HG03571 (cell line): ENCODE data around the gene PAPOLB.

Experiments
- ATAC-seq: cut with Tn5 transposase; IDR thresholded peaks from one replicate; pipeline ENCODE4 v1.9.1; 2021; ENCODE audit not compliant: unreplicated experiment

The PAPOLB gene

DNA sequence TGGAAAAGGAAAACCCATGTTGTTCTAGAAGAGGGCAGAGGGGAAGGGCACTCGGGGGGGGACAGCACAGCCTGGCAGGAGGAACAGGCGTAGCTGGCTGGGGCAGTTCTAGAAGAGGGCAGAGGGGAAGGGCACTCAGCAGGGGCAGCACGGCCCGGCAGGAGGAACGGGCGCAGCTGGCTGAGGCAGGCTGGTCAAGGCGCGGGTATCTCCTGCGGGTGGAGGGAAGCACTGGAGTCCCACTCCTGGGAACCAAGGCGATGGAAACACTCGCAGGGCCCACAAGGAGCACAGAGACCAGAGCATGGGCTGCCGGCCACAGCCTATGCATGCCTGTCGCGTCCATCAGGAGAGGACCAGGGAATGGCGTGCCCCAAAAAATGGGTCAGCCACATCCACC, 36.7 kb downstream of the PAPOLB start:
- ATAC-seq: no peak

DNA sequence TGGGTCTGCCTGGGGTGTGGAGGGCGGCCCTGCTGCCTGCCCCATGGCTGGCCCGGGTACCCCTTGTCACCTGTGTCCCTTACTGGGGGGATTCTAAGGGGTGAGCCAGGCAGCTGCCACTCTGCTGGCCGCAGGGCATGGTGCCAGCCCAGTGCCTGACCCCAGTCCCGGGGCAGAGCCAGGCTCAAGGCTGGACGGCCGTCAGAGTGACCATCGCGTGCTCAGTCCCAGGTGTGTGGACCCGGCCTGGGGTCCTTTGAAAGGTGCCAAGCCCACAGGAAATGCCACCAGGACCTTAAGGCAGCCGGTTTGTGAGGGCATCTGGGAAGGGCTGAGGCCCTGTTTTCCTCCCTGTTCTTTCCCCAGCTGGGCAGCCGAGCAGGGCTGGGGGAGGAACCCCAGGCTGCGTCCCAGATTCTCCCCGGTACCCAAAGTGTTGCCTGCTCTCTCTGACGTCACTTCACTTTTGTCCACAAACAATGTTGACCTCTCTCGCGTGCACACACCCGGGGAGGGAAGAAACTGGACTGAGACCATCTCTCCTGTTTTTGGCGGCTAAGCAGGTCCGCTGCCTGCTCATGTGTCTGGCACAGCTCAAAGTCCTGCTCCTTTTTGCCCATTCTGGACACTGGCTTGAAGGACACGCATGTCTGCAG, 37.6 kb downstream of the PAPOLB start:
- no peak for ATAC-seq

DNA sequence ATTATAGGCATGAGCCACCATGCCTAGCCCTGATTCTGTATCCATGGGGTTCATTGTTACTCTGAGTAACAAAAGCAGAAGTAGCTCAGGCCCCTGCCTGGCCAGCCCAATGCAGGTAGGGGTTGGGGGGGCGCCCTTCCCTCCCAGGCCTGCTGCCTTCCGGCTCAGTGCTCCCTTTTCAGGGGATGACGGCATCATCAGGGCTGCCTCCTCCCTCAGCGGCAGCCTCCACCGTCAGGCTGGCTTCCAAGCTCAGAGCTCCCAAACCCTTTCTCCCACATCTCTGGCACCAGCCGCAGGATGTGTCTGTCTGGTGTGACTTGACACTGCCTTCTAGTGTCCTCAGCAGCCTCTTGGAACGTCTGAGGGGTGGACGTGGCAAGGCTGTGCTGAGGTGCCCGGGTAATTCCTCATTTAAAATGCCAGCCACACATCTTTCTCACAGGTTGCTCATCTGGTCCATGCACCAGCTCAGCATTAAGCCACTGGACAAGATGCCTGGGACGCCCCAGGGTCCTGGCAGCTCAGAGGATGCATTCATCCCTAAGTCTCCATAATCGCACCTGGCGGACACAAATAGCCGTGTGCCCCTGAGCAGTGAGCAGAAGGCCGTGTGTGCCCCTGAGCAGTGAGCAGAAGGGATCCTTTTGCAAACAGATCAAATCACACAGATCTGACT, 38.2 kb downstream of the PAPOLB start:
- ATAC-seq: no peak

DNA sequence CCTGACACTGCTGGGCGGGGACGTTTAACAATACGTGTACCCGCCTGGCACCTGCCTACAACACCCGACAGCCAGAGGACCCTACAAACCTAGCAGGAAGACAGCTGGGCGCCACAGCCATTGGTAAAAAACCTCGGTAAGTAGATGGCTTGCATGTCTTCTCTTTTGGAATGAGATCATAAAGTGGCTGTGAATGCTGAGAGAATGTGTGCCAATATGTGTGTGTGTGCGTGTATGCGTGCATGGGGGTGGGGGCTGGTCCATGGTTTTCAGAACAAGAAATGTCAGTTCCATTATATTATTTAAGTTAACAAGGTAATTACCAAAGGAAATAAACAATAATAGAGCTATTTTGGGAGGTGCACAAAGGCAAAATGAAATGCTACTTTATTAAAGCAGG, 39.2 kb downstream of the PAPOLB start:
- no peak for ATAC-seq

DNA sequence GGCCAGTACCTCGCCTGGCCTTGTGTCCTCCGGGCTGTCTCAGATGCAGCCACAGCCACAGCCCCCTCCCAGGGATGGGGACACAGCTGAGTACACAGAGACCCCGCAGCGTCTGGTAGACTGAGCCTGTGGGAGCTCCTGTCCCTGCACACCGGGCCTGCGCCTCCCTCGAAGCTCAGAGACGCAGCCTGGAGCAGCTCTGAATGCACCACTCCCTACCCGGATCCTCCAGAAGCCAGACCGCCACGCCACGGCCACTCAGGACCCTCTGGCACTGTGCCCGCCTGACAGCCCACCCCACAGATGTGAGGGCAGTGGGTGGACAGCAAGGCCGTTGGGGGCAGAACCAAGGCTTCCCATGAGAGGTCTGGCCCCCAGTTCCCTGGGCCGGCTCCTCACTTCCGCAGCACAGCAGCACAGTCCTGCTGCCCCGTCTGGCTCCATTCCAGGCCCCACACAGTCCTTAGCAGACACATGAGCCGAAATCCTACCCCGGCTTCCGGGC, 40.8 kb downstream of the PAPOLB start:
- ATAC-seq: no peak

DNA sequence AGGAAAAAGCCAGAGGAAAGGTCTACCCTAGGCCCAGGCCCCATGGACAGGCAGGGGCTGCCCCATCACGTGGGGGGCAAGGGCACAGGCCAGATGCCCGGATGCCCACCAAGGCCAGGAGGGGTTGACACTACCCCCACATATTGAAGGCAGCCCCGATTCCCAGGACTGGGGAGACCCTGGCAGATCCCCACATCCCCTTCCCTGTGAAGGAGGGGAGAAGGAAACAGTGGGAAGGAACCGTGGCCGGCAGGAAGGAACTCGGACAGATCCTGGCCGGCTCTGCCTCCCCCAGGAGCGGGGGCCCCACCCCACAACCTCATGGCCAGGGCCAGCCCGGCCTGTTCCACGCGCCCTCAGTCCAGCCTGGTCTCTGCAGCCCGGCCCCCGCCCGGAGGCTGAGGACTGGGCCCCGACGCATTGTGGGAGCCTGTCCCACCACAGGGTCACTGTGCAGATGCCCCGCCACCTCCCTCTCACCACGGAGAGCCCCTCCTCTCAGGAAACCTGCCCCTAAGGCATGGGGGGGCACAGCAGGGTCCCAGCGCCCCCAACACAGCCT, 41.3 kb downstream of the PAPOLB start:
- no peak for ATAC-seq

DNA sequence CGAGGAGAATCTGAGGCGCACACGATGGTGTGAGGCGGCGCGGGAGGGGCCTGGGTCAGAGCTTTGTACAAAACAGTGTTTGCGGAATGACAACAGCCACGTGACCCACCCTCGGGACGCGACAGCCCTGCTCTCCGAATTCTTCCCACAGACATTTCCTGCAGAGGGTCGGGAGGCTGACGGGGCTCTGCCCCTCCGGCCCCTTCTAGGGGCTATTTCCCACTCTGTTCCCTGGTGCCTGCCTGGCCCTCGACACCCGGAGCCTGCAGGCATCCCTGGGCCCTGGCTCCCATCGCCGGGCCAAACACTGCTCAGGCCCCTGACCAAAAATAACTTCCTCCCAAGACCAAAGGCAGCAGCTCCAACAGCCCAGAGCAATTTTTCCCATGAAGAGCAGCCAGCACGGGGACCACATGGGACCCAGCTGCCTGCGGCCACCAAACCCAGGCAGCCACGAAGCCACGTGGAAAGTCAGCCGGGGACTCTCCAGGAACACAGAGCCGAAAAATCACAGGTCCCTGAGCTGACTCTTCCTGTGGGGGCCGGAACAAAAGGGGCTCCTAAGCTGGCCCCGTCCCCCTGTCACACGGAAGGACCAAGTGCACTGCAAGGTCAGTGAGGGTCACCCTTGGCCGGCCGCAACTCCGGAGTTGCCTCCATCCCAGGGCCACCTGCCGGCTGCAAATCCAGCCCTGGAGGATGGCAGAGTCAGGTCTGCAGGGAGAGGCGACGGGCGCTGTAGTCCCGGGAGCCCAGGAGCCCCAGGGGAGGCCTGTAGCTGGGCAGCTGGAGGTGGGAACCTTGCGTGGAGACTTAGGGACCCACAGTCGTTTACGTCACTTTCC, 42.0 kb downstream of the PAPOLB start:
- ATAC-seq: no peak

DNA sequence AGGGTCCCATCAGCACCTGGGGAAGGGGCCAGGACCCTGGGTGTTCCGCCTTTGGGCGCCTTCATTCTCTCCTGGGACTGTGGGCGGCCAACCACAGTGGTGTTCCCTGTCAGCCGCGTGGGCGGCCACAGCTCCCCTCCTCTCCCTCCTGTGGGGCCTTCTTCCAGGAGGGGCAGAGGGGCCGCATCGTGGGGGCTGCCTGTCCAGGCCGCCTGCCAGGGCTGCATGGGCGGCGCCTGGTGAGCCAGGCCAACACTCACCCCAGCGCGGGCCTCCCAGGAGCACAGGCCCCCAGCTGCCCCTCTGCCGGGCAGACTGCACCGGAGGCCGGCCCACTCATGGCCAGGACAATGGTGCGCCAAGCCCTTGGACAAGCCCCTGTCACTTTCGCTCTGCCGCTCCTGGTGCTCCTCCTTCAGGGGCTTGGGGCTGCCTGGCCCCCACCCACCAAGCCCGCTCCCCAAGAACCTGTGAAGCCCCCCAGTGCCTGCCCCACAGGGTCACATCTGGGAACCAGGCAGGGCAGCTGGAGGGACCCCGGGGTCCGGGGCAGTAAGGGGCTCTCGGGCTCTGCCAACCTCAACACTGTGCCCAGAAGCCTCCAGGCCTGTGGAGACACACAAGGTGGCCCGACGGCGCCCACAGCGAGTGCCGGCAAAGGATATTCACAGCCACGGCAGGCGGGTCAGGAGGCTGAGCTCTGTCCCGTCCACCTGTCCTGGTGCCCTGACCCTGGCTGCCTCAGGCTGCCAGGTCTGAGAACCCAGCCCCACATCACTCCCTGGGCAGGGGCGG, 43.6 kb downstream of the PAPOLB start:
- no peak for ATAC-seq

DNA sequence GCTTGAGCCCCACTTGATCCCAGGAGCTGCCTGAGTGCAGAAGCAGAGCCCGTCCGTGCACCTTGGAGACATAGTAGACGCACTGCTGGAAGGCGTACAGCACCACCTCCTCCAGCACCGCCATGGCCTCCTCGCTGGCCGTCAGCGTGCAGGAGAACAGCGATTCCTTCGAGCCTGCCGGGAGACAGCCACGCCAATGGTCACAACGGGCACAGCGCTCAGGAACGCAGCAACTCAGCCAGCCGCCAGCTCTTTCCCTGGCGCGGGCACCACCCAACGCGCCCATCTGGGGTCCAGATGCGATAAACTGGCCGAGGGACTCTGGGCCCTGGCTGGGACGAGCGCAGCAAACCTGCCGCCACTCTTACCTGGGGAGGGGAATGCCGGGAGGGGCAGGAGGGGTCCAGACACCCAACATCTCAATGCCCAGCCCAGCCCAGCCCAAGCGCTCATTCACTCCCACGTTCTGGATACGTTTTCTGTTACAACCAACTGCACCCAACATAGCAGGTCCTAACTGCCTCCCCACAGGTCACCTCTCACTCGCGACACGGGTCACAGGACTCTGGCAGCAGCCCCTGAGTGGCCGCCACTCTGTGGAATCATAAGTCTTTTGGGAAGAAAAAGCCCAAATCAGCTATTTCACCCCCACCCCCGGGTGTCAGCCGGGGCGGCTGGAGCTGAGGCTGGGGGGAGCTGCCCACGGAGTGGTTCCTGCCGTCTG, 44.5 kb downstream of the PAPOLB start:
- ATAC-seq: no peak

DNA sequence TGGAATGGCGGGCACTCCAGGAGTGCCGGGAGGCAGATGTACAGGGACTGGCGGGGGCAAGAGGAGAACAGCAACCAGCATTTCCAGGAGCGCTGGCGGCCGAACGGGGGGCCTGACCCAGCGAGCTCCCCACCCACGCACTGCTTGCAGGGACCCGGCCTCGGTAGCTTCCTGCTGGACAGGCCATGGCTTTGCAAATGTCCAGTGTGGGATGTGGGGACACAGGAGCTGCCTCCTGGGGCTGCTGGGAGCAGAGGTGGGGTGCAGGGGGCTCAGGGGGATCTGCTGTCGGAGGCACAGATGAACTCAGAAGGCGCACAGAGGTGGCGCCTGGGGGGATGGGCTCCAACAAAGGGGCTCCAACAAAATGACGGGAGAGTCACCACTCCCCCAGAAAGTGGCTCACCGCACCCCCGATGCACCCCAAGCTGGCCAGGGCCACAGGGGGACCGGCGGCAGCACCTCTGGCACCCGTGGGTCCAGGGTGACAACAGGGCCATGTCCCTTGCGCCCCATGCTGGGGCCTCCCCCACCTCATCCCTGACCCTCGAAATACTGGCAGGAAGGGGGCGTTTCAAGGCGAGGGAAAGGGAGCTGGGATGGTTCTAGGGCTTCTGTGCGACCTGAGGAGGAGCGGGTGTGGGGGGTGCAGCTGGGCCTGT, 45.3 kb downstream of the PAPOLB start:
- ATAC-seq: no peak

DNA sequence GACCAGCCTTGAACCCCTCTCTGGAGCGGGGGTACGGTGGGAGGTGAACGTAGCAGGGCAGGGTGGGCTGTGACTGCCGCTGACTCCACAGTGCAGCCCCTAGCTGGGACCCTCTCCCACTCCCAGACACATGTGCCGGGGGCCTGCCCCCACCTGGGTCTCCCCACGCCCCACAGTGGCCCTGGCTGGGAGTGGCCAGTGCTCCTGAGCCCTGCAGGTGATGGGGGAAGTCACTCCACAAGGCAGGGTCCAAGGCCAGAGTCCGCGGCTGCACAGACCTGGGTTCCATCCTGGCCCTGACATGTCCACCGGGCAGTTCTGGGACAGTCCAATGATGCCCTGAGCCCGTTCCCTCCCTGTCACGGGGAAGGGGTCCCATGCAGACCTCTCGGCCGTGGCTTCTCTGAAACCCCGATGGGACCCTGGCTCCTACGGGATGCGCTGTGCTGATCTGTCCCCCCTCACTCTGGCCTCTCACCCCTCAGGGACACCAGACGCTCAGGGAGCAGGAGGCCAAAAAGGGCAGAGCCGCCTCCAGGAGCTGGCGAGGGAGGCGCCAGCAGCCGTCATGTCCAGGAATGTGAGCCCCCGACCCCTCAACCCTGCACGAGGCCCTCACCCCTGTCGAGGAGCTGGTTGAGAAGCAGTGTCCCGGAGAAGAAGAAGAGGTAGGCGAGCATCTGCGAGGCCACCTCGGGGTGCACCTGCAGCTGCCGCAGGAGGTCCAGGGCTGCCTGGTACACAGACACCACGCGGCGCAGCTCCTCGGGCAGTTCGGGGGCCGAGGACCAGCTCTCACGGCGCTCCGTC, 46.0 kb downstream of the PAPOLB start:
- ATAC-seq: no peak

DNA sequence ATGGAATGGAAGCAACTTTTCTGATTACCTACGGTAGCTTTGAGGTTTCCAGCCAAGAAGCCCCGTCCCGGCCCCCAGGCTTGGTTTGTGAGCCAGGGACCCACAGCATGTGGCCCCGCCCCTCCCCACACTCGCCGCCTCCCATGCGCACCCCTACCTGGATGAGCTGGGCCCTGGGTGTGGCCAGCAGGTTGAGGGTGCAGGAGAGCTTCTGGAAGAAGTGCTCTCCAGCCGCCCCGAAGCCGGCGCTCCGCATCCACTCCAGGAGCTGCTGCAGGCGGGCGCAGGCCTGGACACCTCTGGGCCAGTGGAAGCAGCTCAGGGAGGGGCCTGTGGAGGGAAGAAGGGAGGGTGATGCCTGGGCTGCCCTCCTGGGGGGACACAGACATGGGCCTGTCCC, 46.7 kb downstream of the PAPOLB start:
- ATAC-seq: no peak

DNA sequence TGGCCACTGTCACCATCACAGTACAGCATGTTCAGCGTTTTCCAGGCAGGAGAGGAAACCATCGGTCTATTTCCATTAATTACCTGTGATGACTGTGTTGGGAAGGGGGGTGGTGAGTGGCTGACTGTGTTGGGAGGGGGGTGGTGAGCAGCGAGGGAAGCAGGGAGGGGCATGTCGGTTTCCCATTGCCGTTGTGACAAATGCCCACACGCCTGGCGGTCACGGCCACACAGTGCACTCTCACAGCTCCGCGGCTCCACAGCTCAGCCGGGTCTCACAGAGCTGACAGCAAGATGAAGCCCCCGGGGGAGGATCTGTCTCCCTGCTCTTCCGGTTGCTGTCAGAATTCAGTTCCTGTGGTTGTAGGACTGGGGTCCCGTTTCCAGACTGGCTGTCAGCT, 47.4 kb downstream of the PAPOLB start:
- no peak for ATAC-seq

DNA sequence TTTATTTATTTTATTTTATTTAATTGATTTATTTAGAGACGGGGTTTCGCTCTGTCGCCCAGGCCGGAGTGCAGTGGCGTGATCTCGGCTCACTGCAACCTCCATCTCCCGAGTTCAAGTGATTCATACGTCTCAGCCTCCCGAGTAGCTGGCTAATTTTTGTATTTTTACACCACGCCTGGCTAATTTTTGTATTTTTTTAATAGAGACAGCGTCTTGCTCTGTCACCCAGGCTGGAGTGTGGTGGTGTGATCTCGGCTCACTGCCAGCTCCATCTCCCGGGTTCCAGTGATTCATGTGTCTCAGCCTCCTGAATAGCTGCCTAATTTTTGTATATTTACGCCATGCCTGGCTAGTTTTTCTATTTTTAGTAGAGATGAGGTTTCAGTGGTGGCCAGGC, 52.2 kb downstream of the PAPOLB start:
- no peak for ATAC-seq

DNA sequence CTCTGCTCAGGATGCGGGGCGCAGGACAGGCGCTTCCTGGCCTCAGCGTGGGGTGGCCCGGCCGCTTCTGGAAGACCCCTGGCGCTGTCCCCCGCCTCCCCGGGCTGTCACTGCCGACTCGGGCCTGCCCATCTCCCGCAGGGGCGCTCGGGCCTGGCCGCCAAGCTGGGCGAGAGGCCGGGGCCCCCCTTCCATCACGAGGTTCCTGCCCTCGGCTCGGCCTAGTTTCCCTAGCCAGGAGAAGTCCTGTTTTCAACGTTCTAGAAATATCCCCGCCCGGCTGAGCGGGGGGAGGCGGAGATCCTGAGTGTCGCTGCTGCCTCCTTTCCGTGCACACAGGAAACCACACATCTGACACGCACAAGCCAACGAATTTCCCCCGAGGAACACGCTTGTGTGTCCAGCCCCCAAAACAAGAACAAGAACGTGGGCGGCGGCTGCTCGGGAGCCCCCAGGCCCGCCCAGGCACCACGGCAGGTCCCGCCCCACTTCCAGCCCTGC, 52.7 kb downstream of the PAPOLB start:
- ATAC-seq: no peak

DNA sequence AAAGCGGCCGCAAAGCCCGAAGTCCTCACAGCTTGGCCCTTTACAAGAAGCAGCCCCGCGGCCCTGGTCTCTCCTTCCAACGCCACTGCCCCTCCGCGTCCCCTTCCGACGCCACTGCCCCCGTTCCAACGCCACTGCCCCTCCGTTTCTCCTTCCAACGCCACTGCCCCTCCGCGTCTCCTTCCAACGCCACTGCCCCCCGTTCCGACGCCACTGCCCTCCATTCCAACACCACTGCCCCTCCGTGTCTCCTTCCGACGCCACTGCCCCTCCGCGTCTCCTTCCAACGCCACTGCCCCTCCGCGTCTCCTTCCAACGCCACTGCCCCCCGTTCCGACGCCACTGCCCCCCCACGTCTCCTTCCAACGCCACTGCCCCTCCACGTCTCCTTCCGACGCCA, 53.3 kb downstream of the PAPOLB start:
- no peak for ATAC-seq

DNA sequence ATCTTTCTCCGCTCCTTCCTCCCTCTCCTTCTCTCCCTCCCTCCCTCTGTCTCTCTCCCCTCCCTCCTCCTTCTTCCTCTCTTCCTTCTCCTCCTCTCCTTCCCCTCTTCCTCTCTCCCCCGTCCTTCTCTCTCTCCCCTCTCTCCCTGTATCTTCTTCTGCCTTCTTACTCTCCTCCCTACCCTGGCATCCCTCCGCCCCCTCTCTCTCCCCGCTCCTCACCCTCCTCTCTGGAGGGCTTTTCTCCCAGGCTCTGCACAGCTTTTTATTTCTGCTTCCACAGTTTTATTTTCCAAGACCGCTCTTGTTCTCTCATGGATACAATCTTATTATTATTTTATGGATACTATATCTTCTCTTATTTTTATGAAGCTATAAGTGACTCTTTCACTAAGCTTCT, 53.8 kb downstream of the PAPOLB start:
- ATAC-seq: no peak
